Immature natural killer cell (primary cell): ENCODE measurements around the gene SLAMF1. TPM values are rescaled to one million over a fixed set of nuclear protein-coding genes. Genes with fewer than 3 reads are reported as not detected.

Source experiments
- DNase-seq, 3 donors: peaks; one replicate each; pipeline ENCODE4 v3.0.0; 2022; ENCODE audit warnings: mixed read lengths in 1 of 3
- H3K27ac Mint-ChIP-seq, 6 donors: one replicate each; pipeline ENCODE4 v1.8.0; 2020; ENCODE audit warnings: mixed read lengths in 6 of 6, mild to moderate bottlenecking in 5 of 6, inconsistent platforms in 4 of 6, moderate library complexity in 3 of 6
- H3K27me3 Mint-ChIP-seq, 3 donors: one replicate each; pipeline ENCODE4 v1.8.0; 2020 to 2021; ENCODE audit warnings: low read depth in 3 of 3, mild to moderate bottlenecking in 3 of 3, mixed read lengths in 3 of 3, moderate library complexity in 3 of 3, inconsistent platforms in 1 of 3
- H3K36me3 Mint-ChIP-seq, 3 donors: one replicate each; pipeline ENCODE4 v1.8.0; 2020; ENCODE audit warnings: mixed read lengths in 3 of 3, inconsistent platforms in 2 of 3, mild to moderate bottlenecking in 2 of 3
- H3K4me1 Mint-ChIP-seq, 2 donors: one replicate each; pipeline ENCODE4 v1.8.0; 2020; ENCODE audit warnings: inconsistent platforms in 2 of 2, mild to moderate bottlenecking in 2 of 2, mixed read lengths in 2 of 2, moderate library complexity in 1 of 2
- H3K4me3 Mint-ChIP-seq, 5 donors: one replicate each; pipeline ENCODE4 v1.8.0; 2020; ENCODE audit warnings: mild to moderate bottlenecking in 5 of 5, mixed read lengths in 5 of 5, inconsistent platforms in 3 of 5, moderate library complexity in 3 of 5
- H3K9me3 Mint-ChIP-seq, 6 donors: one replicate each; pipeline ENCODE4 v1.8.0; 2020; ENCODE audit warnings: mild to moderate bottlenecking in 6 of 6, mixed read lengths in 6 of 6, inconsistent platforms in 4 of 6, moderate library complexity in 3 of 6
- polyA plus RNA-seq, 3 donors: library from polyadenylated mRNA; unstranded; fragments of 300-500 nt; fragmentation: Illumina TruSeq; gene quantifications; one replicate each; pipeline ENCODE4 v1.2.3, GENCODE V29; 2021

The SLAMF1 gene
- polyA plus RNA-seq, 3 donors from 2014 or later, result 0.12 to 0.21 TPM; not detected in 1

DNA sequence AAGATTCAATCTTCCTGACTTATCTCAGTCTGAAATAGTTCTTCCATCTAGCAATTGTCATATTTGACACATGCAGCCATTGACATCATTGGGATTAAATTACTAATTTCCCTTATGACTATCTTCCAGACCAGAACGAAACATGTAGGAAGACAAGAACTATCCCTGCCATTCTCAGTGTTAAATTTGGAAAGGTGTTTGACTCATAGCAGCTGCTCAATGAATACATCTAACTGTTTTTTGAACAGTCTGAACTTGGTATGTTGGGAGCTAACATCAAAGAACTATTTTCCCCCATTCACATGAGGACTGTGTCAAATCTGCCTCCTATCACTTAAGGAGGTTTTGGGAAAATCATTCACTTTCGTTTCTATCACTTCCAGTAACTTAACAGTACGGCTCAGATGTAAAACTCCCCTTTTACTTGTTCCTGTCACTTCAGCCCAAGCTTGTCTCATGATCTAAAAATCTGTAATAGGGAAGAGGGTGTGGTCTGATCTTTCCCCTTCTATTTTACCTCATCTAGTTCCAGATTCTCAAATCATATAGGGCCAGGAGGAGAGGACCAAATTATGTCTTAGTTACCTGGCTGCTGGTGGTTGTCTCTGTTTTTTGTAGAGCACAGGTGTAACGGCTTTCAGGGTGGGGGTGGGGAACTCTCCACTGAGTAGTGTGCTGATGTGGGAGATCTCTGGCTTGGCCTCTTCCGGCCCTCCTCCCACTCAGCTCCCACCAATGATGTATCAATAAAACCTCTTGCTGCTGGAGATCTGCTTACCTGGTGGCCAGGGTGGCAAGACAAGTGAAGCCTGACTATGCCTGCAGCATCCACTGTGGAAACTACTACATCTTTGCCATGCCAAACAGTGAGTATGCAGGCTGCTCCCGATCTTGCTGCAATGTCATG lies 26.2 kb upstream of the SLAMF1 start:
- peaks cover 6 to 7% of the 10 kb centered on the region in 2 donors for H3K4me1 Mint-ChIP-seq
- DNase-seq, result no peak
- H3K4me3 Mint-ChIP-seq, result no peak overlapping the region
- peaks cover 0 to 3% (median 0%) of the 10 kb centered on the region in 3 donors for H3K27me3 Mint-ChIP-seq
- H3K36me3 Mint-ChIP-seq, result peaks cover 8 to 26% (median 13%) of the 10 kb centered on the region in 3 donors
- no peak overlapping the region for H3K27ac Mint-ChIP-seq
- peaks cover 0 to 5% (median under 1%) of the 10 kb centered on the region in 6 donors for H3K9me3 Mint-ChIP-seq

- no peak for DNase-seq
- Mint-ChIP-seq H3K27ac (peak overlapping the region in 1 of 6 donors; percentile 25), H3K27me3 (peaks cover 0 to 3% (median 0%) of the 10 kb centered on the region in 3 donors), H3K4me1 (peaks cover 6 to 8% of the 10 kb centered on the region in 2 donors), H3K9me3 (peaks cover 0 to 5% (median under 1%) of the 10 kb centered on the region in 6 donors), H3K4me3 (no peak overlapping the region), H3K36me3 (peaks cover 6 to 14% (median 8%) of the 10 kb centered on the region in 3 donors)
Measured at GRCh38 chr1:160671603-160672517, 25.0 kb upstream of the SLAMF1 start.

- Mint-ChIP-seq H3K36me3 (peaks cover 4 to 11% (median 8%) of the 10 kb centered on the region in 3 donors), H3K4me3 (no peak overlapping the region), H3K27me3 (peaks cover 0 to 3% (median 0%) of the 10 kb centered on the region in 3 donors), H3K27ac (no peak overlapping the region), H3K9me3 (peaks cover 0 to 5% (median under 1%) of the 10 kb centered on the region in 6 donors), H3K4me1 (peaks cover 13 to 18% of the 10 kb centered on the region in 2 donors)
- no peak for DNase-seq
Measured at GRCh38 chr1:160670701-160671100, 23.9 kb upstream of the SLAMF1 start.

DNA sequence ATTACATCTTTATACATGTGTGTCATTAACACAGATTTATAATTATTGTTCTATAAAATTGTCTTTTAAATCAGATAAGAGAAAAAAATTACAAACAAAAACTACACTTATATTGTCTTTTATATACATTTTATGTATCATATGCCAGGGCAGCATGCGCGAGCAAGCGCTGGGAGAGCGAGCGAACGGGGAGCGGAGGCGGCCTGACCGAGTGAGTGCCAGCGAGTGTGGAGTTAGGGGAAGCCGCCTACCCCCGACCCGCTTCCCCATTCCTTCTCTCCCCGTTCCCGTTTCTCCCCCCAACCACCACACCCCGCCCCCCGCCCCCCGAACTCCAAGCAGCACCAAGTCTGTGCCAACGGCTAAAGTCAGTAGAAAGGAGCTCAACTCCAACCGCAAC lies 23.0 kb upstream of the SLAMF1 start:
- Mint-ChIP-seq H3K4me1 (peaks cover 19 to 21% of the 10 kb centered on the region in 2 donors), H3K27me3 (peaks cover 0 to 4% (median 0%) of the 10 kb centered on the region in 3 donors), H3K9me3 (peaks cover 0 to 5% (median under 1%) of the 10 kb centered on the region in 6 donors), H3K27ac (no peak overlapping the region), H3K36me3 (peaks cover 4 to 11% (median 8%) of the 10 kb centered on the region in 3 donors), H3K4me3 (no peak overlapping the region)
- DNase-seq, result no peak

DNA sequence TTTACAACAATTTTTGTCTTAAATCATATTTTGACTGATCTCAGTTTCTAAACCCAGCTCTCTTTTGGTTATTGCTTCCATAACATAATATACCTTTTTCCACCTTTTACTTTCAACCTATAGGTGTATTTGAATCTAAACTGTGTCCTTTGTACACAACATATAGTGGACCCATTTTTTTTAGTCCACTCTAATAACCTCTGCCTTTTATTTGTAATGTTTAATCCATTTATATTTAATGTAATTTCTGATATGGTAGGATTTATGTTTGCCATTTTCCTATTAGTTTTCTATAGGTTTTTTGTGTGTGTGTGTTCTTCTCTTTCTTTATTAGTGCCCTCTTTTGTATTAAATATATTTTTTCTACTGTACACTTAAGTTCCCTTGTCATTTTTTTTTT lies 22.4 kb upstream of the SLAMF1 start:
- peaks cover 0 to 7% (median 0%) of the 10 kb centered on the region in 3 donors for H3K27me3 Mint-ChIP-seq
- H3K4me1 Mint-ChIP-seq, result peaks cover 23 to 27% of the 10 kb centered on the region in 2 donors
- no peak overlapping the region for H3K27ac Mint-ChIP-seq
- peaks cover 0 to 5% (median under 1%) of the 10 kb centered on the region in 6 donors for H3K9me3 Mint-ChIP-seq
- no peak for DNase-seq
- peaks cover 4 to 11% (median 8%) of the 10 kb centered on the region in 3 donors for H3K36me3 Mint-ChIP-seq
- H3K4me3 Mint-ChIP-seq, result no peak overlapping the region

DNA sequence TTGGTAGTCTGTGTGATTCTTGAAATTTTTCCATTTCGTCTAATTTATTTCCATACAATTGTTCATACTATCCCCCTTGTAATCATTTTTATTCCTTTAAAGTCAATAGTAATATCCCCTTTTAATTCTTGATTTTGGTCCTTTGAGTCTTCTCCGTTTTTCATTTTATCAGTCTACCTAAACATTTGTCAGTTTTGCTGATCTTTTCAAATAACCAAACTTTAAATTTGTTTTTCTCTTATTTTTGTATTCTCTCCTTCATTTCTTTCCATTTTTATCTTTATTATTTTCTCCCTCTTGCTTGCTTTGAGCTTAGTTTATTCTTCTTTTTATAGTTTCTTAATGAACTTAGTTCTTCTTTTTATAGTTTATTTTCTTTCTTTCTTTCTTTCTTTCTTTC lies 21.1 kb upstream of the SLAMF1 start:
- peaks cover 0 to 5% (median under 1%) of the 10 kb centered on the region in 6 donors for H3K9me3 Mint-ChIP-seq
- peaks cover 4 to 11% (median 8%) of the 10 kb centered on the region in 3 donors for H3K36me3 Mint-ChIP-seq
- H3K4me1 Mint-ChIP-seq, result peaks cover 35 to 40% of the 10 kb centered on the region in 2 donors
- no peak overlapping the region for H3K4me3 Mint-ChIP-seq
- H3K27me3 Mint-ChIP-seq, result peaks cover 0 to 9% (median 0%) of the 10 kb centered on the region in 3 donors
- no peak overlapping the region for H3K27ac Mint-ChIP-seq
- DNase-seq, result no peak

- peaks cover 0 to 5% (median under 1%) of the 10 kb centered on the region in 6 donors for H3K9me3 Mint-ChIP-seq
- H3K4me3 Mint-ChIP-seq, result peak overlapping the region; percentile 12 to 87 (median 26)
- H3K4me1 Mint-ChIP-seq, result peaks cover 38 to 46% of the 10 kb centered on the region in 2 donors
Measured at GRCh38 chr1:160666079-160666442, 19.2 kb upstream of the SLAMF1 start.

GRCh38 chr1:160665330-160666078 lies 18.7 kb upstream of the SLAMF1 start:
- Mint-ChIP-seq H3K27me3 (peaks cover 2 to 8% (median 5%) of the 10 kb centered on the region in 3 donors), H3K27ac (peak overlapping the region in 3 of 6 donors; percentile 8 to 35 (median 20)), H3K4me1 (peaks cover 38 to 46% of the 10 kb centered on the region in 2 donors), H3K9me3 (peaks cover 0 to 5% (median under 1%) of the 10 kb centered on the region in 6 donors), H3K36me3 (peaks cover 3 to 7% (median 4%) of the 10 kb centered on the region in 3 donors), H3K4me3 (peak overlapping the region; percentile 12 to 87 (median 64))
- peak; percentile 19 to 23 (median 22) for DNase-seq

More at GRCh38 chr1:160666079-160666442, 19.2 kb upstream of the SLAMF1 start:
- Mint-ChIP-seq H3K36me3 (peaks cover 4 to 10% (median 6%) of the 10 kb centered on the region in 3 donors), H3K27me3 (peaks cover 0 to 9% (median 4%) of the 10 kb centered on the region in 3 donors), H3K27ac (peak overlapping the region in 2 of 6 donors; percentile 8 to 35)
- no peak for DNase-seq

DNA sequence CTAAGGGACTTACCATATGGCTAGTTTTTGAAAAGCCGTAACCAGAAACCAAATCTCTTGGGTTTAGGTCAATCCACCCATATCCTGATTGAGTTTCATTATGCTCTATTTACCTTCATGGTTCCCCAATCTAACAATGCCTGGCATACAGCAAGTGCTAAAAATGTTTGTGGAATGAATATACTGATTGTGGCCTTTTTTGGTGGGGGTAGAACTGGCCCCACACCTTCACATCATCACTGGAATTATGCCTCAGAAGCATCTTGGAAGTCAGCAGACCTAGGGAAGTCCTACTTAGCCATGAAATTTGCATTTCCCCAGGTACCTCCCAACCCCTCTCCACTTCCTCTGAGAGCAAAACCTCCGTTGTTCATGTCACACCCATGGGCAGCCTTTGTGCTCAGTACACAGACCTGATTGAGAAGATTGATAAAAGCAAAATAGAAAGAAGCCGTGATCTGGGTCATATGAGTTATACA lies 17.8 kb upstream of the SLAMF1 start:
- H3K4me3 Mint-ChIP-seq, result peak overlapping the region; percentile 10 to 87 (median 64)
- peak in 1 of 3 donors; percentile 22 for DNase-seq
- H3K36me3 Mint-ChIP-seq, result peaks cover 2 to 8% (median 6%) of the 10 kb centered on the region in 3 donors
- H3K4me1 Mint-ChIP-seq, result peaks cover 38 to 46% of the 10 kb centered on the region in 2 donors
- H3K27me3 Mint-ChIP-seq, result peaks cover 2 to 8% (median 6%) of the 10 kb centered on the region in 3 donors
- peaks cover 0 to 5% (median under 1%) of the 10 kb centered on the region in 6 donors for H3K9me3 Mint-ChIP-seq
- H3K27ac Mint-ChIP-seq, result peak overlapping the region in 2 of 6 donors; percentile 76 to 80

- Mint-ChIP-seq H3K27me3 (peaks cover 2 to 11% (median 6%) of the 10 kb centered on the region in 3 donors), H3K4me3 (peak overlapping the region in 3 of 5 donors; percentile 6 to 59 (median 39)), H3K4me1 (peaks cover 38 to 46% of the 10 kb centered on the region in 2 donors), H3K27ac (no peak overlapping the region), H3K9me3 (no peaks in the 10 kb centered on the region), H3K36me3 (peaks cover 0 to 8% (median 3%) of the 10 kb centered on the region in 3 donors)
- DNase-seq, result no peak
Measured at GRCh38 chr1:160662910-160663309, 16.1 kb upstream of the SLAMF1 start.

GRCh38 chr1:160659566-160659965 lies 12.7 kb upstream of the SLAMF1 start:
- H3K27me3 Mint-ChIP-seq, result peaks cover 3 to 9% (median 6%) of the 10 kb centered on the region in 3 donors
- no peaks in the 10 kb centered on the region for H3K9me3 Mint-ChIP-seq
- H3K27ac Mint-ChIP-seq, result no peak overlapping the region
- no peak for DNase-seq
- no peak overlapping the region for H3K4me3 Mint-ChIP-seq
- H3K4me1 Mint-ChIP-seq, result peaks cover 17 to 23% of the 10 kb centered on the region in 2 donors
- H3K36me3 Mint-ChIP-seq, result peaks cover 0 to 8% (median 3%) of the 10 kb centered on the region in 3 donors

DNA sequence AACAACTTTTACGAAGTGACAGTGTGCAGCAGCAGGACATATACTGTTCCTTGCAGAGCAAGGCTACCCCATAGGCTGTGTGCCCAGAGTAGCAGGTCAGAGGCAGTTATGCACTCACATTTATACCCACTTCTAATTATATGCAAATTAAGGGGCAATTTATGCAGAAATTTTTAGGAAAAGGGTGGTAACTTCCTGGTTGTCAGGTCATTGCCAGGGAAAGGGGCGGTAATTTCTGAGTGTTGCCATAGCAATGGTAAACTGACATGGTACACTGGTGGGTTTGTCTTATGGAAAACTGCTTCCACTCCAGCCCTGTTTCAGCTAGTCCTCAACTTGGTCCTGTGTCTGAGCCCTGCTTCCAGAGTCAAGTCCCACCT lies 12.0 kb upstream of the SLAMF1 start:
- peaks cover 11 to 15% of the 10 kb centered on the region in 2 donors for H3K4me1 Mint-ChIP-seq

More for the DNA sequence above, 12.0 kb upstream of the SLAMF1 start:
- H3K27me3 Mint-ChIP-seq, result peaks cover 3 to 8% (median 6%) of the 10 kb centered on the region in 3 donors
- H3K4me3 Mint-ChIP-seq, result no peak overlapping the region
- peaks cover 0 to 8% (median 3%) of the 10 kb centered on the region in 3 donors for H3K36me3 Mint-ChIP-seq
- DNase-seq, result no peak
- no peaks in the 10 kb centered on the region for H3K9me3 Mint-ChIP-seq
- H3K27ac Mint-ChIP-seq, result no peak overlapping the region
